Coronary artery (tissue), 2 donors: ENCODE measurements around the gene IPPK.

Source experiments
- DNase-seq: peaks from one replicate; pipeline ENCODE4 v3.0.0-alpha.2; 2017; ENCODE audit warnings: low spot score
- H3K27ac ChIP-seq, 2 donors: fragments of 200-600 bp; sonication (generic); one replicate each; pipeline ENCODE4 v1.5.1; 2016 to 2019
- H3K4me3 ChIP-seq: fragments of 200-600 bp; sonication (generic); 2 replicates; pipeline ENCODE4 v1.5.1; 2016; ENCODE audit warnings: mild to moderate bottlenecking, moderate library complexity
- TF ChIP-seq, protein P1 (sequence below): fragments of 200-600 bp; sonication (generic); IDR thresholded peaks from one replicate; pipeline ENCODE4 v1.5.1; 2019; ENCODE audit warnings: antibody characterized with exemption

The IPPK gene

DNA sequence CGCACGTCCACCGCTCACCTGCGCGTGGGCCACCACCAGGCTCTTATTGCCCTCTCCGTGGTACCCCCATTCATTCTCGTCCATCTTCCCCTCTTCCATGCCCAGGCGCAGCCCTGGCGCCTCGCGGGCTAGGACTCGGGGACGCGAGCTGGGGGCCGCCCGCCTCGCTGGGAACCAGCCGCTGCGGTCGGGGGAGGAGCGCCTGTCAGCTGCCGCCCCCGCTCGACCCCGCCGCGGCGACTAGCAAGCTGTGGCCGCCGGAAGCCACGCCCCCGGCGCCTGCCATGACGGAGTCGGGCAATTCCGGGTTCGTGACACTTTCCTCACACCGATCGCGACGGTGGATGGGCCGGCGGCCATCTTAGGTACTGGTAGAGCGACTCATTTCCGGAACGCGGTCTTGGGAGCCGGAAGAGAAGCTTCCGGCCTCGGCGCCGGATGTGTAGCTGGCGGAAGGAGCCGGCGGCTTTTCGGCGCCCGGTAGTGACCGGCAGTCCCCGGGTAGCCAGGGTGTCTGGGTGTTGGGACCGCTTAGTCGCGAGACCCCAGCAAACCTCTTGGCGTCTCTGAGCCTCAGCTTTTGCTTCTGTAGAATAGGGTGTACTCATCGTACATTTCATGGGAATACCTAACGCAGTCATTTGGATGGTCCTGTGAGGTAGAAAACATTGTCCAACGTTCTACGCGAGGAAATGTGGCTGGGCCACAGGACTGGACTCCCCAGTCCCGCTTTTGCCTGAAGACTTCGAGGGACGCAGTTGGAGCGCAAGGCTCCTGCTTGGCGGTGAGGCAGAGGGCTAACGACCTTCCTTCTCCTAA is at the start of gene IPPK:
TSS of gene IPPK (minus strand) at position 242 of the 819 bp plus-strand sequence. CDS start at position 99, 143 bp downstream.
- TF ChIP-seq, protein P1, sequence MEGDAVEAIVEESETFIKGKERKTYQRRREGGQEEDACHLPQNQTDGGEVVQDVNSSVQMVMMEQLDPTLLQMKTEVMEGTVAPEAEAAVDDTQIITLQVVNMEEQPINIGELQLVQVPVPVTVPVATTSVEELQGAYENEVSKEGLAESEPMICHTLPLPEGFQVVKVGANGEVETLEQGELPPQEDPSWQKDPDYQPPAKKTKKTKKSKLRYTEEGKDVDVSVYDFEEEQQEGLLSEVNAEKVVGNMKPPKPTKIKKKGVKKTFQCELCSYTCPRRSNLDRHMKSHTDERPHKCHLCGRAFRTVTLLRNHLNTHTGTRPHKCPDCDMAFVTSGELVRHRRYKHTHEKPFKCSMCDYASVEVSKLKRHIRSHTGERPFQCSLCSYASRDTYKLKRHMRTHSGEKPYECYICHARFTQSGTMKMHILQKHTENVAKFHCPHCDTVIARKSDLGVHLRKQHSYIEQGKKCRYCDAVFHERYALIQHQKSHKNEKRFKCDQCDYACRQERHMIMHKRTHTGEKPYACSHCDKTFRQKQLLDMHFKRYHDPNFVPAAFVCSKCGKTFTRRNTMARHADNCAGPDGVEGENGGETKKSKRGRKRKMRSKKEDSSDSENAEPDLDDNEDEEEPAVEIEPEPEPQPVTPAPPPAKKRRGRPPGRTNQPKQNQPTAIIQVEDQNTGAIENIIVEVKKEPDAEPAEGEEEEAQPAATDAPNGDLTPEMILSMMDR, result no peak
- DNase-seq, result peak; percentile 99
- H3K27ac ChIP-seq, result peak within 1 kb of the TSS; percentile 80 to 92
- peak within 1 kb of the TSS; percentile 100 for H3K4me3 ChIP-seq

- TF ChIP-seq, protein P1, result no peak
- H3K4me3 ChIP-seq, result no peak overlapping the region
- H3K27ac ChIP-seq, result no peak overlapping the region
- DNase-seq, result no peak
These were observed 49.2 kb upstream of the IPPK start for GRCh38 chr9:92719028-92719647.

- TF ChIP-seq, protein P1, result no peak
- H3K4me3 ChIP-seq, result no peak overlapping the region
- H3K27ac ChIP-seq, result no peak overlapping the region
- no peak for DNase-seq
These were observed 48.4 kb upstream of the IPPK start for GRCh38 chr9:92718086-92719001.

DNA sequence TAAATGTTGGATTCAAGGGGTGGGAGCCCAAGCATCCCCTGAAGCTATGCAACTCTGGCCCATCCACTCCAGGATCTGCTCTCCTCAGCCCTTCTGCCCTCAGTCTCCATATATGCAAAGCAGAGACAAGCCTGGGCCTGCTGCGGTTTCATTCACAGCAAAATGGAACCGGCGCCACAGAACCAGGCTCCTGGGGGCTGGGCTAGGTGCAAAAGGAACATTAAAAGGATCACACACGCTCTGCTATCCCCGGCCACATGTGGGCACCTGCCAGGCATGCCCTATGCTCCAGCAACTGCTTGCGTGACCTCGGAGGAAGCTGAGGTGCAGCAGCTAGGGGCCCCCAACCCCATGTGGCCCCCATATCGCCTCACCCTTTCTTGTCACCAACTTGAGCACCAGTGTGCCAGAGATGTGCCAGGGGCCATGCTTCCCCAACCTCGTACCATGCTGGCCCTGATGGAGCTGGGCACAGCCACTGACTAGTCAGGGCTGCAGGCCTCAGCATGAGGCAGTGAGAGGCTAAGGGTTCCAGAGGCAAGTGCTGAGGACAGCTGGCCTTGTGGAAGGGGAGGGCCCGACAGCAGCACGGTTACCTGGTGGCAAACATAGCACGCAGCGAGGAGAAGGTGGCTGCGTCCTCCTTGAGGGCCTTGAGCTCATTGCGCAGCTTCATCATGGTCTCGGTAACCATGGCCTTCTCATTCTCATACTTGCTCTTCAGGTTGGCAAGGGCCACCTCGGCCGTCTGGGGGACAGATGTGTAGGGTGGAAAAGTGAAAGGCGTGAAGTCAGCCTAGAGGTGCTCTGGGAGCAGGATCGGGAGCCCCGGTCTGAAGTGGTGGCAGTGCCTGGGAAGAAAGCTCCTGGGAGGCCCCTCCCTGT is 47.5 kb upstream of the IPPK start:
- DNase-seq, result no peak
- Histone ChIP-seq H3K27ac (no peak overlapping the region), H3K4me3 (no peak overlapping the region)
- TF ChIP-seq, protein P1, result no peak

GRCh38 chr9:92716557-92716956 is 46.6 kb upstream of the IPPK start:
- TF ChIP-seq, protein P1, result peak; percentile 89
- peak; percentile 73 for DNase-seq
- Histone ChIP-seq H3K27ac (no peak overlapping the region), H3K4me3 (no peak overlapping the region)
